ENCODE measurements around the gene COL6A3.
"Not testable (repeated sequence)": the region's sequence is repeated elsewhere in the genome, so short reads cannot be mapped to it uniquely, and the experiment has no call there.

The COL6A3 gene

DNA sequence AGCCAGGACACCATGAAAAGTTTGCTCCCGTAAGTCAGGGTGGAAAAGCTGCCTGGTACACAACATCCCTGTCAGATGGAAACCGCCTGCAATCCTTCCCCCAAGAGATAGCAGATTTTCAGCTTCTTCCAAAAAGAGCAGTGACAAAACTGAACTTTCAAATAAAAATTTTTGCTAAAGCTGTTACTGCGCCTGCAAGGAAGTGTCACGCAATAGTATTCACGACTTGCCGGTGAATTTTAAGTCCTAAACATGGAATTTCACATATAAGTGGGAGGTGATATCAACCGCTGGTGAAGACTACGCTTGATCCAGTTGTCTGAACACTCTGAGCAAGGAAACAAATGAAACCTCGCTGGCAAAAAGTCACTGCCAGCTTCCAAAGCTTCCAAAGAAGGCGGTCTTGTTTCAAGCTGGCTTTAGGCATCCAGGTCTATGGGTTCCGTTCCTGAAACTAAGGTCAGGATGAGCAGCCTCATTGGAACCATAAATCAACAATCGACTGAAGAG lies 2.8 kb downstream of the COL6A3 start:
- no peak for DNase-seq

DNA sequence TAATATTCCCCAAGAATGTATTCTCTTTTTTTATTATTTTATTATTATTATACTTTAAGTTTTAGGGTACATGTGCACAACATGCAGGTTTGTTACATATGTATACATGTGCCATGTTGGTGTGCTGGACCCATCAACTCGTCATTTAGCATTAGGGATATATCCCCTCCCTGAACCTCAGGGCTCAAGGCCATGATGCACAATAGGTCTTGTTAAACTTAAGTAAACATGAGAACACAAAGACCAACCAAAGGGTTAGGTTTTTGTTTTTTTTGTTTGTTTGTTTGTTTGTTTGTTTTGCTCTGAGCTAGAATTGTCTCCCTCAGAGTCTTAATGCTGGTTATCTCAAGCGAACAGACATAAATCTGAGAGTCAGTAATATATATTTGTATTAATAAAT lies 4.7 kb downstream of the COL6A3 start:
- not testable (repeated sequence) for DNase-seq

DNA sequence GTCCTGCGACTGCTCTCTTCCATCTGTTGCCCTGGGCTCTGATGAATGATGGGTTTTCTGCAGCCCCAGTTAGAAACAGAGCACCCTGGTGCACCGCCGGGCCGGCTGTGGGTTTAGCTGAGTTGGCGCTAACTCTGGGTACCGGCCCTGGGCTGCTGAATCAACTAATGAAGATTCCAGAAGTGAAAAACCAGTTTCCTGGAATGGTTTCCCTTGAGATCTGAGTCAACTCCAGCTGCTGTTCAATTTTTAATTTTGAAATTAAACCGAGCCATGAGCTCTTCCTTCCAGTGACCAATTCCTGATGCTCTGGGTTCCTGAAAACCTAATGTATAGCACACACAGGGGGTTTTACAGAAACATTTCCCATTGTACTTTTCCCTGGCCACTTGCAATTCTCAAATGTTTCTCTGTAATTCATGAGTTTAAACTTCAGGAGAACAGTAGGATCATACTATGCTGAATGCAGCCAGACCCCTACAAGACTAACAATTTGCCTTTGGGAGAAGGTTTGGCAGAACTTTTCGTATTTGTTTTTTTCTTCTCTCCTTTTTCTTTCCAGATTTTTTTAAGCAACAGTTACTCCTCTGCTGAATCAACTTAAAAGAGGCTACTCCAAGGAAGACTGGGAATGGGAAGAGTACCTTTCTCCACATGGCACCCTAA lies 5.5 kb downstream of the COL6A3 start:
- DNase-seq, result no peak

DNA sequence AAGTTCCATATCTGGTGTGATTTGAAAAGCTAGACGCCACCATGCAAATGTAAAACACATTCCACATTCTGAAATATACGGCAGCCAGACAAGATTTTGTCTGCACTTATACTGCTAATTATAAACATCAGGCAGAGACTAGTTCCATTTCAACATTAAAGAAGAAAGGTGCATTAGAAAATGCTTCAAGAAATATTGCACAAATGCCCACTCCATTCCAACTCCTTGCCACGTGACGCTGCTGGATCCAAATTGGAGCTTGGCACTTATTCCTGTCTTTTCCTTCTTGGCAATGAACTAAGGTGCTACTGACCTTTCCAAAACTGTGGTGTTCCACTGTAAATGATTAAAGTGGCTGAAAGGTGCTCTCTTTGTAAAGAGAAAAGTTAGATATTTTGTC lies 6.3 kb downstream of the COL6A3 start:
- DNase-seq, result no peak

DNA sequence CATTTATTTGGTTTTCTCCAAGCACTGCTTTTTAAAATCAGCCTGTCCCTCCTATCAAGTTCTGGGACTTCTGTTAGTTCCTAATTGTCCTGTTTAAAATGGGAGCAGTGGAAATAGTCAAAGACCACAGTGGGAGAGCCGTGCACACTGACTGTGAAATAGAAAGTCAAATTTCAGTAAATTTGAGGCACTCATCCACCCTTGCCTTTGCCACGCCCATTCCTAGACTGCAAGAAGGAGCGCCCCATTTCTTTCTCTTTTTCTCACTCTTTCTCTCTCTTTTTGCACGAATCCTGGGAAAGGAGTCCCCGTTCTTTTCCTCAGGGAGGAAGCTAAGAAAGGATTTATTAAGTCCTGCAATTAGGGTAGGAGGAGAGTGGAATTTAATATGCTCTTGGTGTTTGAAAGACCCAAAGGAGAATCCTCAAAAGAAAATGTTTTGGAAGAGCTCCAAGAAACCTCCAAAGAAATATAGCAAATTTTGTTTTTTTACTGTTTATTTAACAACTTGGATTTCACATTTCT lies 7.5 kb downstream of the COL6A3 start:
- no peak for DNase-seq

DNA sequence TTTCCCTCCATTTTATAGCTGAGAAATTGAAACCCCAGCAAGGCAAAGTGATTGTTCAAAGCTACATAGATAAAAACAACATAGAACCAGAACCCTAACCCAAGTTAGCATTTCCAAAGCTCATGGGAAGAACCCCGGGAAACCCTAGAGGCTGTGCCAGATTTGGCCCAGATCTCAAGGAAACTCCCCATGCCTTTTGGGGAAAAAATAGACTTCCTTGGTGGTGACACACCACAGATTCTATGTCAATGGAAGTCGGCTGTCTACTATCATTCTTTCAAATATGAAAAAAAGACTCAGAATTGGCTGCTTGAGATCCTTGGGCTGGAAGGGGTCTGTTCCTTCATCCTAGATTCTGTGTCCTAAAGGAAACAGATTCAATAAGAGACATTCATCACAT lies 8.4 kb downstream of the COL6A3 start:
- DNase-seq, result no peak

DNA sequence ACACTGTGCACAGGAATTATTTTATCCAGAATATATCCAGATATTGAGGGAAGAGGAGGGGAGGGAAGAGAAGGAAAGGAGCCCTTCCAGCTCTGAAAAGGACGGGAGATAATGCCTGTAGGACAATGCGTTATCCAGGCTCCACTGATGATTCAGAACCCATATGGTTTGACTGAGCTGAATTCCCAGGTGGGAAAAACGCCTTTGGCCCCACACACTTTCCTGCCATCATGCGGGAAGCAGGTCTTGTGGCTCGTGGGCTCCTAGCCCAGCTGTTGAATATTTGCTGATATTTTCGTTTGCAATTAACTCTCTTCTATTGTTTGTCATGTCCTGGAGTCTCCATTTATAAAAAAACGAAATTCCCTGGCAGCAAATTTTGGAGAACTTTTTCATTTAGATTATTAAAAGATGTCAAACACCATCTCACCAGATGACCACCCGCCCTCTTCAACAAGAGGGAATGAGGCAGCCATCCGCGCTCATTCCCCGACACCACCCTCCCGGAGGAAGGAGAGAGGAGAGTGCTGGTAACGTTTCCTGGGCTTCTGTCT lies 8.9 kb downstream of the COL6A3 start:
- no peak for DNase-seq

DNA sequence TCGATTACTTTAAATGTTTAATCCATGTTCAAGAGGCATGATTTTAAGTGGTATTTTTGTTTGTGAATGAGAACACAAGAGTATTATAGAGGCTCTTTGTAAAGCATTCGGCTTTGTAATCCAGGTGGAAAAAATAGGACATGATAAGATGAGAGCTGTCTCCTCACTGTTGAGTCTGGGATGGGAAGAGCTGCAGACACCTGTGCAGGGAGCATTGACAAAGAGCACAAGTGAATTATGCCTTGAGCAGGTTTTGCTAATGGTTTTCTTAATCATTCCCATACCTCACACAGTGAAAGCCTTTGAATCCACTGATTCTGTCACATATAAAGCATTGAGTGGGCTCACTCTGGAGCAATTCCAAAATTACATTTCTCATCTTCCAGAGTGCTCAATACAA lies 9.6 kb downstream of the COL6A3 start:
- no peak for DNase-seq

DNA sequence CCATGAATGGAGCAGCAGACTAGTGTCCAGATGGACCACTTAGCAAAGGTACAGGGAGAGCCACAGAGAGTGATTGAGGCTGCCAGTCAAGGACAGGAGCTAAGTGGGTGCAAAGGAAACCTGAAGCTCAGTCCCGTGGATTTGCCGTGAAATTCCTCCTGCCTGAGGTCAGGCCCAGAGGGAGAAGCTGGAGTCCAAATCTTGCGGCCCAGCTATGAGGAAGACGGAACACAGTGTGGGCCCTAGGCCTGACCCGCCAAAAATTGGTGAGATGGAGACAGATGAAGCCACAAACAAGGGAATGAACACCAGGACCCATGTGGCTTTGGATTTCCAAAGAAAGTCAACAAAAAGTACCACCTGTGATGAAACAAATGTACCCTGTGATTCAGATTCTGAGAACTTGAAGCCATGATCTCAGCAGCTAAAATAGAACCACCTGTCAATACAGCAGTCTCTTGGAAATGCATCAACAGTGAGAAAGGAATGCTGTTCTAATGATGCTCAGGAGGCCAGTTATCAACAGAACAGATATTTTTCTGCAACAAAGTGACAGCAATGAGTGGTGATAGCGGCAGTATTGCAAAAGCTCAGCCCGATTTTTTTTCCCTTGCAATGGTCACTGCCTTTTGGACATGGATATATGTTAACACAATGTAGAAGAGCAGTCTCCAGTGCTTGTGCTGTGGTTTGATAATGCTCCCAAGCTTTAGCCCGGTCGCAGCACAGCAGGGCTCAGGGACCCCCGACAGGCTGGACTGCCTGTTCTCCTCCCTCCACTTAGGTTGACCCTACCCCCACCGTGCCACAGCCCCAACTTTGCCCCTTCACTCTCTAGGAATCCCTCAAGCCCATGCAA lies 10.7 kb downstream of the COL6A3 start:
- no peak for DNase-seq

DNA sequence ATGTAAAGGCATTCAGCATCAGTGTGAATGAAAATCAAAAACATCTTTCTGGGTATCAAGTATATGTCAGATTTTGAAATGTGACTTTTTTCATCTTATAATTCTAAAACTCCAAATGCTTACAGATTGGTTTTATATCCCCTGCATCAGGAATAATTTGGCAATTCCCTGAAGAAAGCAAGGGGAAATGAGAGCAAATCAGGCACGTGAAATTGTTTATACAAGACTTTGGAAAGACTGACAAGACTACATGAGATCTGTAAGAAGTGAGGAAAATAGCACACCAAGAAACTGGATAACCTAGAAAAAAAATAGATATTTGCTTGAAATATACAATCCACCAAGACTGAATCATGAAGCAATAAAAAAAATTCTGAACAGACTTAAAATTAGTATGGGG lies 13.8 kb downstream of the COL6A3 start:
- DNase-seq, result no peak

DNA sequence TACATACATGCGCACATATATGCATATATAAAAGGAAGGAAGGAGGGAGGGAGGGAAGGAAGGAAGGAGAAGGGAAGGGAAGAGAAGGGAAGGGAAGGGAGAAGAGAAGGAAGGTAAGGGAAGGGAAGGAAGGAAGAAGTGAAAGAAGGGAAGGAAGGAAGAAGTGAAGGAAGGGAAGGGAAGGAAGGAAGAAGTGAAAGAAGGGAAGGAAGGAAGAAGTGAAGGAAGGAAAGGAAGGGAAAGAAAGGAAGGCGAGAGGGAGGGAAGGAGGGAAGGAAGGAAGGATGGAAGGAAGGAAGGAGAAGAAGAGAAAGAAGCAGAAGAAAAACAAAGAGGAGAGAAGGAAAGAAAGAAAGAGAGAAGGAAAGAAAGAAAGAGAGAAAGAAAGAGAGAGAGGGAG lies 16.9 kb downstream of the COL6A3 start:
- DNase-seq, result no peak

DNA sequence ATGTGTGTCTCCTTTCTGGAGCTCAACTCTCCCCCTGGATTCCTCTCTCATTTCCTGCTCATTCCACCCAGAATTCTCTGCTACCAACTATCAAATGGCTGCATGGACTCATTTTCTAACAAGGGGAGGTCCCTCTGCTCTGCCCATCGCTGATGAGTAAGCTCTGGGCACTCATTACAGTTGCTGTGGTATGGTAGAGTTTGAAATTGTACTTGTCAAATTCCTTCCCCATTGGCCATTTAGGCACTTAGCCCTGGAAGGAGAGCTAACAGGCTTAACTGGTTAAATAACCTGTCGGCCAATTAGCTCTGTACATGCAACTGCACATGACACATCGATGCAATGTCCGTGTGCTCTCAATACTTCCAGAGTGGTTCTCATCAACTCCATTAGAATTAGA lies 20.4 kb downstream of the COL6A3 start:
- DNase-seq, result no peak

DNA sequence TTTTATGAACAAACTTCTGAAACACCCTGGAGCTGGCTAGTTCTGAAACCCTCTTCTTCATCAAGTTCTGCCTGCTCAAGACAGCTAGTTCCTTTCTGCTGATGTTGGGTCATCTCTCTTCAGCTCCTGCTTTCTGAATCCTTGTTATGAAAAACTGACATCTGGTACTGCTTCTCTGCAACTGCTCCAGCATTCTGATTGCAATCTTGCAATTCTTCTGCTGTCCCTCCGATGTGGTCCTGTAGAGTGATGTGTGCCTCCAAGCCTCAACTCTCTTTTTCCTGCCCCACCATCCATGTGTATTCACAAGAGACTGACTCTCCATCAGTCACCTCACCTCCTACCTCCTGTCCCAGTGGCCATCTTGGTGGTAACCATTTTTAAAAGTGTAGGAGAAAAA lies 21.8 kb downstream of the COL6A3 start:
- DNase-seq, result no peak

DNA sequence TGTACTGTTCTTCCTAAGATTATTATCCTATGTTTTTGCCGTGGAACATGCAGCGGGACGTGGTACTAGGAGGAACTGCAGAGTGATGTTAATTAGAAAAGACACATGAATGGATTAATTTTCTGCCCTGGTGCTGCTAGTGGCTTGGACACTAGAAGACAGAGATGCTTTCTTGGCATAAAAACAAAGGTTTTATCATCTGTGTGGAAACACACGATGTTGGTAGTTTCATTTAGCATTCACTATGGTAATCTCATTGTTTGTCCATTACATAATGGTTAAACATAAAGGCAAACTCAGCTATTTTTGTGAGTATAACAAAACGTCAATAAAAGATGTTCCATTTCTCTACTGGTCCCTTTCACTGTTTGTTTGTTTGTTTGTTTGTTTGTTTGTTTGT lies 22.8 kb downstream of the COL6A3 start:
- DNase-seq, result no peak

DNA sequence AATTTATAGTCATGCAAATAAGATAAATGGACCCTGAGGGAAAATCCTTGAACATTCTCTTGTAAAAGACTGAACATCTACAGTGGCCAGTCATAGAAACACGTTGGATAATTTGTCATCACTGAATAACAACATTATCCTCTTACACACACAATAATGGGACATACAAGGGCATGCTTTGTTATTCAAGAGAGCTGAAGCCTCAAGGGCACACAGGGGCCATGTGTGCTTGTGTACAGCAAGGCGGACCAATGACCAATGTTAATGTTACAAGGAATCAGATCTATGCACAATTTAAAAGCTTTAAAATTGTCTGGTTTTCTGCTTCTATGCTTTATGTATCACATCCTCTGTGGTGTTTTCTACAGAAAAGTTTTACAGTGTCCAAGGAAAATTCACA lies 23.7 kb downstream of the COL6A3 start:
- no peak for DNase-seq

DNA sequence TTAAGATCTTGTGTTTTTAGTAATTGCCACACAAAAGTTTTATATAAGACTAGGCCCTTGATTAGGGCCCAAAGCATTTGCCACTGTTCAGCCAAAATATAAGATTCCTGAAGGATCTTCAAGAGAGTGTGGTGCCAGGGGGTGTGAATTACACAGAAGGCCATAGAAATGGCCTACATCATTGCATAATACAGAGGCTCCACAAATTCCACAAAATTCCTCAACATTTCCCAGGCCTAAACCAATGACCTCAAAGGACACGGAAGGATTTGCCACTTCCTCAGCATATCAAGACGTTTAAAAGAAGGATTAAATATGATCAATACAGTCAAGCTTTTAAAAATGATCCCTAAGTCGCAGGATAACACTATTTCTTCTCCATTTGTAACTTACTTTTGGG lies 24.1 kb downstream of the COL6A3 start:
- no peak for DNase-seq

DNA sequence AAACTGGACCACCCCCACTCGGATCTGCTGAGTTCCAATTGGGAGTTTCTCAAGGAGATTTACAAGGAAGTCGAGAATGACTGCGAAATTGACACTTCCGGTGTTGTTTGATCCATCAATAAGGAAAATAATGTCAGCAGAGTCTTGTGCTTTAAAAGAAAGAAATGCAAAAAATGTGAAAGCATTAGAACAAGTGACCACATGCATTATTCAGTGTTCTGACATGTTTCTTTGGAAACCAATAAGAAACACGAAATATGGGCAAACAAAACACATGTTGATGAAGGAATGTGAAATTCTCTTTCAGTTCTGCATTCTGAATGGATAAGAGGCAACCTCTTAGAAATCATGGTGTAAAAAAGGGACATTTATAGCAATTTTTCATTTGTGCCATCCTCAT lies 25.9 kb downstream of the COL6A3 start:
- no peak for DNase-seq

DNA sequence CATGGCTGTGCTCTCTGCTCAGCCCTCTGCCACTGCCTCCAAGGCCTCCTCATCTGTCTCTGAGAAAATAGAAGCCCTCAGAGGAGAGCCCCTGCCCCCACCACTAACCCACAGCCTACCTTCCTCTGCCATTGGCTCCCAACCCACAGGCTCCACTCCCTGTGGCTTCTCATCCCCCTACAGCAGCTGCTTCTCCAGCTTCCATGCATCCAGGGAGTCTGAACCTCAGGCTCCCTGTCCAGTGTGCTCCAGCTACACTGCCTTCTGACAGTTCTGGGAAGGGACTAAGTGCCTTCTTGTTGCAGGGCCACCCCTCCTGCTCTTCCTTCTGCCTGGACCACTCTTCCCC lies 29.3 kb downstream of the COL6A3 start:
- no peak for DNase-seq

DNA sequence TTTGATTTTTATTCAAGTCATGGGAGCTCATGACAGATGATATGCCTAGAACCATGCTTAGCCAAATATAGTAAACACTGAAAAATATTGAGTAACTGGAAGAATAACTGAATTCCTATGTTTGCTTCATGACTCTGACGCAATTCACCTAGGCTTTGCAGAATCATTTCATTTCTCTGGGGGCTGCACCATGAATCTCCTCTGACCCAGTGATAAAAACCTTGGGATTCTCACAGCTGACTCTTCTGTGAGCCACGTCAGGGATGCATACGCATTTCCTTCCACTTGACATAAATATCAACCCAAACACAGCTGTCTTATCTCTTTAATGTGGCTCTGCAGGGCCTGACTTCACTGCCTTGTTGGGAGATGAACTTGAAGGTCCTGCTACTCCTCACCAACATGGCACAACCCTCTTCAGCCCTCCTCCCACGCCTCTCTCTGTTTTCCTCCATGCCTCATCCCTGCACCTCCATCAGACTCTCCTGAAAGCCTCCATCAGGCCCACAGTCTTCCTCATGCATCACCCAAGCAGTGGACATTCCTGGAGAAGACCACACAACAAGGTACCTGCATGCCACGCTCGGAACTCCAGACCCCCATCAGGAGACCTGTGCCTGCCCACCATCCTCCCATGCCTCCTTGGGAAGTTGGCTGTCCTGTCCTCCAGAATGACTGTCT lies 29.8 kb downstream of the COL6A3 start:
- no peak for DNase-seq

DNA sequence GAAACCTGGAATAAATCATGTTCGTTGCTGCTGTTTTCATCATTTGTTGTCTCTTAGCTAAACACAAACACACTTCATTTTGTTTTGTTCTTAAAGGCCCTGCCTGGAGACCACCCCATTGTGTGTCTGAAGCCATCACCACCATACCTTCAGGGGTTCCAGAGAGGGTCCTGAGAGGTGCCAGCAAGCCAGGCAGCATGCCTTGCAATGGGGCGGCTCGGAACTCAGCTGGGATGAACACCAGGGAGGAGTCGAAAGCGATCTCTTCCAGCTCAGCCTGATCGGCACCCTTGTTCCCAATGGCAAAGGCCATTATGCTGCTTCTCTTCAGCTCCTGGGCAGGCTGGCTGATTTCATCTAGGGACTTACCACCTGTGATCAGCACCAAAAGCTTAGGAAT lies 33.2 kb downstream of the COL6A3 start:
- DNase-seq, result no peak

DNA sequence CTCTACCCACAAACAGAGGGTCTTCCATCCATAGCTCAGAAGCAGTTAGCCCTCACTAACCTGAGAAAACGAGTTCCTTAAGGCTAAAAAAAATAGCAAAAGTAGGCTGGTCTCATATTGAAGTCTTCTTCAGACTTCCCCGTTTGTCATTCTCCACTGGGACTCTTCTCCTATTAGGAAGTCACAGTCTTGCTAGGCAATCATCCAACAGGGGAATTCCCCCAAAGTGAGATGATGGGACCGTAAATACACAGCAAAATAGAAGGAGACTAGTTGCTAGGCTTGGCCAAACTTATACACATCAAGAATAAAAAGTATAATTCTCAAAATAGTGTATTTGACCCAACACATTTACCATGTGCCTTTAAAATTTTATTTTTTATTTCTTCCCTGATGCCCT lies 34.3 kb downstream of the COL6A3 start:
- no peak for DNase-seq

DNA sequence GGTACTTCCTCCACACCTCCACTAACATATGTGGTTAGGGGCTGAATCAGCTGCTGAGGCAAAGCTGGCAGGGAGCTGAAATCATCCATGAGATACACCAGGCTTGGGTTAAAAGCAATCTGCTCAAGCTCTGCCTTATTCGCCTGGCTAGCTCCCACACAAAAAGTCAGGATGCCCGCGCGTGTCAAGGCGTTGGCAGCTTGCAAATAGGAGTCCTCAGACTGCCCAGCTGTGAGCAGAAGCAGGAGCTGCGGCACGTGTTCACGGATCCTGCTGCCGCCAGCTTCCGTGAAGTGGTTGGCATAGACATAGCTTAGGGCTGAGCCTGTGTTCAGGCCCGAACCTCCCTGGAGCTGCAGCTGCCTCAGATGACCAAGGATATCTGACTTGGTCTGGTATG lies 35.3 kb downstream of the COL6A3 start:
- DNase-seq, result no peak

DNA sequence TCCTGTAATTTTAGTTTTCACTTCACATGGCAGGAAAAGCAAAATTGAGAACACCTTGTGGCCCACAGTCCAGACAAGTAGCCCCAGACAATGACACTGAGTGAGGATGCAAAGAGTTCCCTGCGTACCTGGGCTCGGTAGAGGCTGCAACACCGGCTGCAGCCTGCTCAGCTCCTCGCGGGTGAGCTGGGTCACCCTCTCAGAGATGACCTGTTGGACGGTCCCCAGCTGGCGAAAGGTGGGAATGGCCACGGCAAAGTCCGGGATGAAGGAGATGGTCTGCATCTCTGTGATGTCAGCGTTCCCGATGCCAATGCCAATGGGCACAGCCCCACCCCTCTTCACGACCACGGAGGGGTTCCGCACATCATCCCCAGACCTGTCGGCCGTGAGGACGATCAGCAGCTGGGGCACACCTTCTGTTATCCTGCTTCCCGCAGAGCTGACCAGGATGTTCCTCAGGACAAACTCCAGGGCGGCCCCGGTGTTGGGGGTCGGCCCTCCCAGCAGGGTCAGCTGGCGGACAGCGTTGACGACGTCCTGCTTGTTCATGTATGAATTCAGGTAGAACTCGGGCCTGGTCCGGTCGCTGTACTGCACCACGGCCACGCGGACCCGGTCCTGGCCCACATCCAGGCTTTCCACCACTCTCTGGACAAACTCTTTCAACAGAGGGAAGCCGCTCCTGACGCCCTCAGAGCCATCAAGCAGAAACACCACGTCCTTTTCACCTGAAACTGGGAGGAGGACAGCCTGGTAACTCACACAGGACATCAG lies 39.5 kb downstream of the COL6A3 start:
- DNase-seq, result no peak

All from GOT3 (cell line).